HEK293 (cell line): ENCODE results near the gene SCN8A.
A peak's percentile ranks its signal among the peaks of the same experiment; 100 is the strongest.

Source experiments
- CTCF ChIA-PET: fragments of 350-600 bp; formaldehyde crosslinking; extraction: SDS; loops from one replicate; lab custom pipeline; 2021; ENCODE audit warnings: antibody characterized with exemption; lab: Yijun Ruan, JAX
- POLR2A ChIA-PET: fragments of 300-600 bp; formaldehyde crosslinking; extraction: SDS; loops from one replicate; lab custom pipeline; 2020; ENCODE audit warnings: antibody characterized with exemption, inconsistent platforms; lab: Yijun Ruan, JAX
- H3K27ac ChIP-seq: fragments of 200-500 bp; sonication (Bioruptor generic); 2 replicates; pipeline ENCODE4 v1.5.1; 2014; ENCODE audit warnings: low read depth, low read length, control low read depth, inconsistent platforms; ENCODE audit errors: extremely low read depth
- H3K36me3 ChIP-seq, 2 experiments: fragments of 200-500 bp in 1 of 2; sonication (Bioruptor generic) in 1 of 2; 1 replicate in 1 of 2; 2 replicates in 1 of 2; pipeline ENCODE4 v1.5.1; 2014 to 2017; ENCODE audit warnings: inconsistent platforms in 2 of 2, low read length in 2 of 2; ENCODE audit not compliant: control insufficient read depth in 2 of 2, insufficient read depth in 1 of 2
- H3K4me1 ChIP-seq: fragments of 200-500 bp; sonication (Bioruptor generic); 2 replicates; pipeline ENCODE4 v1.5.1; 2014; ENCODE audit warnings: mild to moderate bottlenecking, low read length, inconsistent platforms; ENCODE audit not compliant: control insufficient read depth, insufficient read depth
- H3K4me3 ChIP-seq: 2 replicates; pipeline ENCODE4 v1.5.1; 2011; ENCODE audit warnings: low read depth, mild to moderate bottlenecking, control low read depth, low read length, moderate library complexity
- H3K9me3 ChIP-seq: fragments of 200-500 bp; sonication (Bioruptor generic); 2 replicates; pipeline ENCODE4 v1.5.1; 2014; ENCODE audit warnings: low read depth, low read length, inconsistent platforms; ENCODE audit not compliant: control insufficient read depth, insufficient read depth
- OSR2 ChIP-seq: fragments of 450-650 bp; formaldehyde crosslinking; IDR thresholded peaks from 2 replicates; pipeline ENCODE4 v1.5.1; 2016; ENCODE audit warnings: missing biosample characterization, missing genetic modification characterization
- SALL2 ChIP-seq: fragments of 450-650 bp; formaldehyde crosslinking; IDR thresholded peaks from 2 replicates; pipeline ENCODE4 v1.5.0; 2017; ENCODE audit warnings: missing biosample characterization, mild to moderate bottlenecking, missing genetic modification characterization, borderline replicate concordance
- TRIM28 ChIP-seq: IDR thresholded peaks from 2 replicates; pipeline ENCODE4 v1.6.1; 2011; ENCODE audit warnings: low read length, control low read depth, borderline replicate concordance
- ZBTB17 ChIP-seq: fragments of 450-650 bp; formaldehyde crosslinking; IDR thresholded peaks from 2 replicates; pipeline ENCODE4 v1.5.1; 2016; ENCODE audit warnings: missing biosample characterization, missing genetic modification characterization
- ZBTB20 ChIP-seq: fragments of 450-650 bp; formaldehyde crosslinking; IDR thresholded peaks from 2 replicates; pipeline ENCODE4 v1.5.1; 2016; ENCODE audit warnings: missing biosample characterization, missing genetic modification characterization
- ZBTB8A ChIP-seq: fragments of 450-650 bp; formaldehyde crosslinking; IDR thresholded peaks from 2 replicates; pipeline ENCODE4 v1.5.1; 2016; ENCODE audit warnings: missing biosample characterization, missing genetic modification characterization
- ZNF23 ChIP-seq: fragments of 450-650 bp; formaldehyde crosslinking; IDR thresholded peaks from 2 replicates; pipeline ENCODE4 v1.5.1; 2016; ENCODE audit warnings: missing biosample characterization, missing genetic modification characterization, borderline replicate concordance
- ZNF24 ChIP-seq: fragments of 450-650 bp; formaldehyde crosslinking; IDR thresholded peaks from 2 replicates; pipeline ENCODE4 v1.5.1; 2016; ENCODE audit warnings: missing biosample characterization, missing genetic modification characterization
- ZNF423 ChIP-seq: fragments of 450-650 bp; formaldehyde crosslinking; IDR thresholded peaks from 2 replicates; pipeline ENCODE4 v1.5.1; 2016; ENCODE audit warnings: missing biosample characterization, missing genetic modification characterization
- ZNF473 ChIP-seq: fragments of 450-650 bp; formaldehyde crosslinking; IDR thresholded peaks from 2 replicates; pipeline ENCODE4 v1.5.1; 2017; ENCODE audit warnings: missing biosample characterization, missing genetic modification characterization
- ZNF521 ChIP-seq: fragments of 450-650 bp; formaldehyde crosslinking; IDR thresholded peaks from 2 replicates; pipeline ENCODE4 v1.5.1; 2017; ENCODE audit warnings: missing biosample characterization, mild to moderate bottlenecking, missing genetic modification characterization
- ZNF549 ChIP-seq: fragments of 450-650 bp; IDR thresholded peaks from 2 replicates; pipeline ENCODE4 v1.5.1; 2018; ENCODE audit warnings: missing biosample characterization, missing genetic modification characterization, mild to moderate bottlenecking, inconsistent platforms, moderate library complexity
- ZNF843 ChIP-seq: fragments of 450-650 bp; formaldehyde crosslinking; IDR thresholded peaks from 2 replicates; pipeline ENCODE4 v1.5.1; 2016; ENCODE audit warnings: missing biosample characterization, missing genetic modification characterization
- ZSCAN16 ChIP-seq: fragments of 450-650 bp; formaldehyde crosslinking; IDR thresholded peaks from 2 replicates; pipeline ENCODE4 v1.5.1; 2016; ENCODE audit warnings: missing biosample characterization, missing genetic modification characterization
- ZSCAN30 ChIP-seq: fragments of 450-650 bp; IDR thresholded peaks from 2 replicates; pipeline ENCODE4 v1.5.1; 2018; ENCODE audit warnings: missing biosample characterization, mild to moderate bottlenecking, missing genetic modification characterization, moderate library complexity
- ZSCAN4 ChIP-seq: fragments of 450-650 bp; formaldehyde crosslinking; IDR thresholded peaks from 2 replicates; pipeline ENCODE4 v1.5.1; 2017; ENCODE audit warnings: missing biosample characterization, missing genetic modification characterization

SCN8A gene

GRCh38 chr12:51717326-51717925 is 126.4 kb downstream of the SCN8A start:
- CTCF ChIA-PET, result no interaction called here
- no peaks in the 10 kb centered on the region for H3K9me3 ChIP-seq
- no peak overlapping the region for H3K4me3 ChIP-seq
- POLR2A ChIA-PET, result no interaction called here
- H3K27ac ChIP-seq, result no peak overlapping the region
- H3K4me1 ChIP-seq, result no peaks in the 10 kb centered on the region
- H3K36me3 ChIP-seq, result no peaks in the 10 kb centered on the region
- TF ChIP-seq ZBTB17 (tag by site-specific recombination) (no peak), ZSCAN16 (peak; percentile 61; the same call in 1 of the 2 replicates), SALL2 (tag by site-specific recombination) (no peak), ZBTB20 (no peak)

- no peaks in the 10 kb centered on the region for H3K4me1 ChIP-seq
- TF ChIP-seq ZSCAN4 (tag by site-specific recombination) (no peak), ZNF423 (tag by site-specific recombination) (no peak), ZNF473 (no peak), ZBTB8A (tag by site-specific recombination) (no peak), ZNF843 (tag by site-specific recombination) (no peak)
- TF ChIP-seq, all 188 proteins: peak for 0
- Histone ChIP-seq H3K36me3 (no peaks in the 10 kb centered on the region), H3K9me3 (no peaks in the 10 kb centered on the region), H3K27ac (no peak overlapping the region), H3K4me3 (no peak overlapping the region)
- POLR2A ChIA-PET, result no interaction called here
- CTCF ChIA-PET, result no interaction called here
Observed at GRCh38 chr12:51721282-51721940, 130.4 kb downstream of the SCN8A start.

- Histone ChIP-seq H3K4me1 (no peaks in the 10 kb centered on the region), H3K36me3 (no peaks in the 10 kb centered on the region), H3K27ac (no peak overlapping the region), H3K4me3 (no peak overlapping the region), H3K9me3 (no peaks in the 10 kb centered on the region)
- CTCF ChIA-PET, result no interaction called here
- POLR2A ChIA-PET, result no interaction called here
- no peak for TF ChIP-seq ZSCAN30 (tag by site-specific recombination)
- TF ChIP-seq ZNF521 (tag by site-specific recombination), result no peak
- no peak for TF ChIP-seq ZNF23 (tag by site-specific recombination)
- no peak for TF ChIP-seq ZNF24 (tag by site-specific recombination)
Observed at GRCh38 chr12:51722431-51722830, 131.4 kb downstream of the SCN8A start.

GRCh38 chr12:51726161-51726560 is 135.1 kb downstream of the SCN8A start:
- Histone ChIP-seq H3K4me1 (no peaks in the 10 kb centered on the region), H3K4me3 (no peak overlapping the region), H3K9me3 (no peaks in the 10 kb centered on the region), H3K27ac (no peak overlapping the region), H3K36me3 (no peaks in the 10 kb centered on the region)
- ChIA-PET POLR2A (no interaction called here), CTCF (interaction anchor here (1.8 kb wide), 1 partner anchor 98 kb away, joined by 6 read pairs; no protein-coding TSS in a partner anchor)
- TF ChIP-seq ZNF549 (tag by site-specific recombination), result no peak
- TF ChIP-seq TRIM28, result no peak
- TF ChIP-seq OSR2 (tag by site-specific recombination), result no peak
